SIG-M5 treated with dmso at 0.1 percent for 504 hours (cell line): Measurements from ENCODE around the gene PTPRN2.

Source experiments
- DNase-seq: peaks from one replicate; lab custom pipeline; 2025; ENCODE audit not compliant: unreplicated experiment; lab: John Stamatoyannopoulos, UW

Gene PTPRN2

GRCh38 chr7:157687845-157688532 is 899.6 kb downstream of the PTPRN2 start:
- no peak for DNase-seq

- DNase-seq = no peak
Observed at GRCh38 chr7:157687158-157687557, 900.5 kb downstream of the PTPRN2 start.

- DNase-seq = no peak
Observed at GRCh38 chr7:157686285-157686894, 901.2 kb downstream of the PTPRN2 start.

GRCh38 chr7:157685430-157686284 is 902.0 kb downstream of the PTPRN2 start:
- DNase-seq = no peak

- DNase-seq = no peak
Observed at GRCh38 chr7:157684909-157685429, 902.7 kb downstream of the PTPRN2 start.

GRCh38 chr7:157684157-157684908 is 903.3 kb downstream of the PTPRN2 start:
- no peak for DNase-seq

GRCh38 chr7:157683747-157684156 is 903.9 kb downstream of the PTPRN2 start:
- no peak for DNase-seq

GRCh38 chr7:157682946-157683746 is 904.5 kb downstream of the PTPRN2 start:
- DNase-seq = no peak

GRCh38 chr7:157682064-157682945 is 905.3 kb downstream of the PTPRN2 start:
- no peak for DNase-seq

GRCh38 chr7:157679607-157680006 is 908.0 kb downstream of the PTPRN2 start:
- no peak for DNase-seq

- DNase-seq = no peak
Observed at GRCh38 chr7:157678501-157678900, 909.1 kb downstream of the PTPRN2 start.

- DNase-seq = no peak
Observed at GRCh38 chr7:157676456-157677255, 911.0 kb downstream of the PTPRN2 start.

GRCh38 chr7:157676001-157676400 is 911.6 kb downstream of the PTPRN2 start:
- DNase-seq = no peak

- no peak for DNase-seq
Observed at GRCh38 chr7:157675427-157675927, 912.1 kb downstream of the PTPRN2 start.

GRCh38 chr7:157674715-157675426 is 912.8 kb downstream of the PTPRN2 start:
- DNase-seq = no peak

GRCh38 chr7:157674027-157674714 is 913.5 kb downstream of the PTPRN2 start:
- no peak for DNase-seq

- no peak for DNase-seq
Observed at GRCh38 chr7:157673573-157673972, 914.0 kb downstream of the PTPRN2 start.
